GM12892 (cell line): Measurements from ENCODE around the gene LRAT.

Experiments
- DNase-seq: peaks from one replicate; pipeline ENCODE4 v3.0.0; 2011; ENCODE audit not compliant: insufficient read length
- FAIRE-seq: peaks from 2 replicates; lab custom pipeline; 2011; peaks lifted over from hg19 to GRCh38; lab: Jason Lieb, UNC
- POLR2A ChIP-seq: IDR thresholded peaks from 2 replicates; pipeline ENCODE4 v1.6.1; 2011; ENCODE audit warnings: low read depth, low read length, control low read depth
- POLR2AphosphoS5 ChIP-seq: IDR thresholded peaks from 2 replicates; pipeline ENCODE4 v1.6.1; 2011; ENCODE audit warnings: low read depth, low read length, control low read depth
- TAF1 ChIP-seq: IDR thresholded peaks from 2 replicates; pipeline ENCODE4 v1.6.1; 2011; ENCODE audit warnings: low read depth, mild to moderate bottlenecking, control low read depth, low read length, borderline replicate concordance

LRAT gene

GRCh38 chr4:154781126-154781982 lies 37.6 kb downstream of the LRAT start, which contains the start of gene RBM46:
RBM46 (plus strand) TSS chr4:154781272; CDS start chr4:154796753, 15,481 bp downstream.
- no peak for TF ChIP-seq POLR2AphosphoS5
- no peak for TF ChIP-seq TAF1
- no peak for TF ChIP-seq POLR2A
- no peak for DNase-seq
- no peak for FAIRE-seq

GRCh38 chr4:154781983-154782293 lies 38.1 kb downstream of the LRAT start:
- TF ChIP-seq TAF1 (no peak), POLR2AphosphoS5 (no peak)
- DNase-seq (no peak), FAIRE-seq (no peak)
